ENCODE results near the gene PTPRJ. TPM values are rescaled to one million over a fixed set of nuclear protein-coding genes. Genes with fewer than 3 reads are reported as not detected.

The PTPRJ gene
- total RNA-seq, 1 donor, result 6.6 TPM

DNA sequence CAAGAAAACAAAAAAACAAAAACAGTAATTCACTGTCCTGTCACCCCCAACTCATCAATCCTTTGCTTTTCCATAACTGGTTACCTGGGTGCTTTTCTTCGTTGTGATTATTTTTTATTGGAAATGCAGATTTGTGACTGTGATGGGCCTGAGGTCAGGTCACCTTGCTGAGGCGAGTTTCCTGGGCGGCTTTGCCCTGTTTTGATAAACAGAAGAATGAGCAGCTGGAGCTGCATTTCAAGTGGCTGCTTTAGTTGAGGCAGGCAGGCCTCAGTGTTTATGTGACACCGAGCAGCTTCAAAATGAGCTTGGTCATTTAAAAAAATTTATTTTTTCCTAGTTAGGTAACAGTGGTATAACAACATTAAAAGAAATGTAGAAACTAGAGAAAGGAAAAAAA is 22.2 kb downstream of the PTPRJ start:
- H3K4me3 ChIP-seq (ENCODE audit: low read depth, low read length), result no peak overlapping the region
- DNase-seq (ENCODE audit: low read depth), result no peak
- TF ChIP-seq, protein P1, sequence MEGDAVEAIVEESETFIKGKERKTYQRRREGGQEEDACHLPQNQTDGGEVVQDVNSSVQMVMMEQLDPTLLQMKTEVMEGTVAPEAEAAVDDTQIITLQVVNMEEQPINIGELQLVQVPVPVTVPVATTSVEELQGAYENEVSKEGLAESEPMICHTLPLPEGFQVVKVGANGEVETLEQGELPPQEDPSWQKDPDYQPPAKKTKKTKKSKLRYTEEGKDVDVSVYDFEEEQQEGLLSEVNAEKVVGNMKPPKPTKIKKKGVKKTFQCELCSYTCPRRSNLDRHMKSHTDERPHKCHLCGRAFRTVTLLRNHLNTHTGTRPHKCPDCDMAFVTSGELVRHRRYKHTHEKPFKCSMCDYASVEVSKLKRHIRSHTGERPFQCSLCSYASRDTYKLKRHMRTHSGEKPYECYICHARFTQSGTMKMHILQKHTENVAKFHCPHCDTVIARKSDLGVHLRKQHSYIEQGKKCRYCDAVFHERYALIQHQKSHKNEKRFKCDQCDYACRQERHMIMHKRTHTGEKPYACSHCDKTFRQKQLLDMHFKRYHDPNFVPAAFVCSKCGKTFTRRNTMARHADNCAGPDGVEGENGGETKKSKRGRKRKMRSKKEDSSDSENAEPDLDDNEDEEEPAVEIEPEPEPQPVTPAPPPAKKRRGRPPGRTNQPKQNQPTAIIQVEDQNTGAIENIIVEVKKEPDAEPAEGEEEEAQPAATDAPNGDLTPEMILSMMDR (IDR thresholded peaks at IDR 0.05; ENCODE audit: insufficient read depth, low read length), result no peak

DNA sequence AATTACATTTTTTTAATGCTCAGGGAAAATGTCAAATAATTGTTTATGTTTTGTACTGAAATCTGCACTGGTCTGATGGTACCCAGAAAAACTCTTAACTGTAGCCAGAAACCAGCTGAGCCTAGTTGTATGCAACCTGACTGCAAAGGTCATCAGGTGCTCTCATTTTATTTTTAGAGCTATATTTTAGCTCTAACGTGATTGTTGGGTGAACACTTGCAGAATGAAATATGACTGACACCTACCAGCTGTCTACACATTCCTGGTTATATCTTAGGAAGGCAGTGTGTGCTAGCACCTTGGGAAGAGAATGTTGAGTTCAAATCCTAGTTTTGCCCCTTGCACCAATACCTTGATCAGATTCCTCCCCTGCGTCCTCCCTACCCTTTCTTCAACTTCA is 23.6 kb downstream of the PTPRJ start:
- no peak overlapping the region for H3K4me3 ChIP-seq (ENCODE audit: low read depth, low read length)
- DNase-seq (ENCODE audit: low read depth), result no peak
- TF ChIP-seq, protein P1 (IDR thresholded peaks at IDR 0.05; ENCODE audit: insufficient read depth, low read length), result no peak

DNA sequence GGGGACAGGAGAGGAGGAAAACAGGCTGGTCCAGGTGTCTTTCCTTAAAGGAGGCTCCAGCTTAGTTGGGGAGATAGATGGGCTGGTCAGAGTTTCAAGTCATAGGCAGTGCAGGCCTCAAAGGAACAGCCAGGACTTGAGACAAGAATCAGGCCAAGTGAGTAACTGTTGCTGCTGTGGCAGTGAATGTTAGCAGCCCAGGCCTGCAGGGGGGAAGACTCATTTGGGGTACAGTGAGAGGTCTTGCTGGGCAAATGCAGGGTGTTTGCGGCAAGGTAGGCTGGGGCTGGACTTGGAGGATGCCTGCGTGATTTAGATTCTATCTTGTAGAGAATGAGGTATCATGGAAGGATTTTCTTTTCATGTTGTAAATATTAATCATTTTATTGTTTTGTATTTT is 24.1 kb downstream of the PTPRJ start:
- H3K4me3 ChIP-seq (ENCODE audit: low read depth, low read length), result no peak overlapping the region
- no peak for DNase-seq (ENCODE audit: low read depth)
- TF ChIP-seq, protein P1 (IDR thresholded peaks at IDR 0.05; ENCODE audit: insufficient read depth, low read length), result no peak

DNA sequence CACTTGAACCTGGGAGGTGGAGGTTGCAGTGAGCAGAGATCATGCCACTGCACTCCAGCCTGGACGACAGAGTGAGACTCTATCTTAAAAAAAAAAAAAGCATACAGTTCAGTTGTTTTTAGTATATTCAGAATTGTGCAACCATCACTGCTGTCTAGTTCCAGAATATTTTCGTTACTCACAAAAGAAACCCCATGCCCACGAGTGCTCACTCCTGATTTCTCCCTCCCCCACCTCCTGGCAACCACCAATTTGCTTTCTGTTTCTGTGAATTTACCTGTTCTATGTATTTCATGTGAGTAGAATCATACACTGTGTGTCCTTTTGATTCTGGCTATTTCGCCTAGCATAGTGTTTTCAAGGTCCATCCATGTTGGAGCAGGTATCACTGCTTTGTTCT is 24.8 kb downstream of the PTPRJ start:
- H3K4me3 ChIP-seq (ENCODE audit: low read depth, low read length), result no peak overlapping the region
- TF ChIP-seq, protein P1 (IDR thresholded peaks at IDR 0.05; ENCODE audit: insufficient read depth, low read length), result no peak
- DNase-seq (ENCODE audit: low read depth), result peak; percentile 65

DNA sequence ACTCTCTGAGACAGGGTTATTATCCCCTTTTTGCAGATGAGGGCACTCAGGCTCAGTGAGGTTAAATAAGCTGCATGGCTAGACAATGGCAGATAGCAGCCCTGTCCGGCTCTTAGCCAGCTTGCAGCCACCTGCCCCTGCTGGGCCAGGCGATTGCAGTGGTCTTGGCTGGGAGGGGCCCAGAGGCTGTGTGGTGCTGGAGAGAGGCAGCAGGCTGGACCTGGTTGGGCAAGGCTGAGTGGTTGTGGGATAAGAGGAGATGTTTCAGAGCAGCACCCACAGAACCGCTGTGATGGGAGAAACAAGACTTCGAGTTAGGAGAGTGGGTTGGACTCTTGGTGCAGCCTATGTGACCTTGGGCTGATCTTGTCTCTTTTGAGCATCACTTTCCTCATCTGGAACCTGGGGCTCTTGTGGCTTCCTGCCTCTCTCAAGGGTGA is 25.5 kb downstream of the PTPRJ start:
- TF ChIP-seq, protein P1 (IDR thresholded peaks at IDR 0.05; ENCODE audit: insufficient read depth, low read length), result no peak
- no peak for DNase-seq (ENCODE audit: low read depth)
- no peak overlapping the region for H3K4me3 ChIP-seq (ENCODE audit: low read depth, low read length)

DNA sequence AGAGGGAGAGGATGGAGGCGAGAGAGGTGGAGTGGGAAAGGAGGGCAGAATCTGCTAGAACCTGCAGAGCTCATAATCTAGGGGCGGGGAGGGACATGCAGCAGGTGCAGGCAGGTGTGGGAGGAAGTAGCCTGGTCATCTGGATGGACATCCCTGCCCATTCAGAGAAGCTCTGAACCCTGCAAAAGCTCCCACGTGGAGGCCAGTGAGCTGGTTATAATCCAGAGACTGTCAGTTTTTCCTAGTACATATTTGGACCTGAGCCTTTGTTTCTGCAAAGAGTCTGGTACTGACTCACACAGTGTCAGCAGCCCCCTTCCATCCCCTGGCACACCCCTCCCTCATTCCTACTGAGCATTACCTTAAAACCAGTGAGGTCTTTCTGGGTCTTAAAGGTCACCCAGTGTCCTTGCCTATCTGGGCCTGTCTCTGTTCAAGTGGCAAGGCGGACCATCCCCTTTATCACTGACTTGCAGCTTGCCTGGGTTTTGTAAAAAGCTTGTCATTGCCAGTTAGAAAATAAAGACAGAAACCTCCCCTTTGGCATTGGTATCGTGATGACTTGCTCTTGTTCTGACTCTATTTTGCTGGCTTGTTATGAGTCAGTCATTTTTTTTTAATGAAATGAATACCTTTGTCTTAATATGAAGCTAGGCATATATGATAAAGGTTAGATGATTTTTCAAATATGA is 26.1 kb downstream of the PTPRJ start:
- peak overlapping the region; percentile 13 for H3K4me3 ChIP-seq (ENCODE audit: low read depth, low read length)
- TF ChIP-seq, protein P1 (IDR thresholded peaks at IDR 0.05; ENCODE audit: insufficient read depth, low read length), result no peak
- peak; percentile 85 for DNase-seq (ENCODE audit: low read depth)

DNA sequence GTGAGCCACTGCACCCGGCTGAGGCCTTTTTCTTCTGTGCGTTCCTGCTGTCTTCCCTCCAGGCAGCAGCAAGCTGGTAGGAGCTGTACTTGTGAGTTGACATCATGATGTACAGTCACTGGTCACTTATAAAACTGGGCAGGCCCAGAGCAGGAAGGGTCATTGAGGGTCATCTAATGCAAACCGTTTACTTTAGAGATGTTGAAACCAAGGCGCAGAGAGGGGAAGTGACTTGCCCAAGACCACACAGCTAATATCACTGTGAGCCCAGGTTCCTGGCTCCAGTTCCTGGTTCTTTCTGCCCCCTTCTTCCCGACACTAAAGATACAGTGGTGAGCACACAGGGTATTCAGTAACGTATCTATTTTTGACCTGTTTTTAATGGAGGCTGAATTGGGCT is 27.3 kb downstream of the PTPRJ start:
- DNase-seq (ENCODE audit: low read depth), result no peak
- H3K4me3 ChIP-seq (ENCODE audit: low read depth, low read length), result no peak overlapping the region
- TF ChIP-seq, protein P1 (IDR thresholded peaks at IDR 0.05; ENCODE audit: insufficient read depth, low read length), result no peak

All from fibroblast of the aortic adventitia (primary cell).